CD4-positive, alpha-beta T cell treated with Interleukin-4 for 4 hours (primary cell): ENCODE results near the gene SLAIN2.
"Not testable (repeated sequence)": the region's sequence is repeated elsewhere in the genome, so short reads cannot be mapped to it uniquely, and the experiment has no call there.

ENCODE experiments used
- DNase-seq: peaks from one replicate; pipeline ENCODE4 v3.0.0-alpha.2; 2020

SLAIN2 gene

DNA sequence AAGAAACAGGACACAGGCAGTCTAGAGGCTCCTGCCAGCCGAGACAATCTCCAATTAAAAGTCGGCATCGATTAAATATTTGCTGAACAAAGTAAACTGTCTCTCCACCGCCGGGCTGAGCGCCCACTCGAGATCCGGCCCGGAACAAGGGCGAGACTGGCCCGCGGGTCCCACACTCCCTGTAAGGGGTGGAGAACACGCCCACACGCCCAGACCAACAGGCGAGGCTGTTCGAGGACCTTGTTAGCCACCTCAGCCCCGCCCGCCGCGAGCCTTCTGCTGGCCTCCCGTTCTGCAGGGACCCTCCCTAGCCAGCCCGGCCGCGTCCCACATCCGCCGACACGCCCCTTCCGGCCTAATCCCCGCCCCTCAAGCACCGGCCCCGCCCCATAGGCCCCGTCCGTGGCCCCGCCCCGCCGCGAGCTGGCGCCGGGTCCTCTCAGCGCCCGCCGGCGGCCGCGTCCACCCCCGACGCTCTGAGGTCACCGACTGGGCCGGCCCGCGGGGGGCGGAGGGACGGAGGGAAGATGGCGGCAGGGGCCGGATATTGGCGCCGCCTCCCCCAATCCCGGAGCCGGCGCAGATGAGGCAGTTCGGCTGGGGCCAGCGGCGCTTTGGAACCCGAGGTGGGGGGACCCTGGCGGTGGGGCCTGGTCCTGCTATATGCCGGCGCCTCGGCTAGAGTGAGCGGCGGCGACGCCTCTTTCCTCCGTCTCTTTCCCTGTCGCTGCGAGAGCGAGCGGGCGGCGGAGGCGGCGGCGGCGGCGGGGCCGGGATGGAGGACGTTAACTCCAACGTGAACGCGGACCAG lies at the start of gene SLAIN2:
Gene SLAIN2 (plus strand): TSS at position 565 of the 811 bp plus-strand sequence. CDS start 211 bp downstream, at position 776.
- DNase-seq, result peak; percentile 96

GRCh38 chr4:48292218-48292790 lies 49.0 kb upstream of the SLAIN2 start:
- not testable (repeated sequence) for DNase-seq

DNA sequence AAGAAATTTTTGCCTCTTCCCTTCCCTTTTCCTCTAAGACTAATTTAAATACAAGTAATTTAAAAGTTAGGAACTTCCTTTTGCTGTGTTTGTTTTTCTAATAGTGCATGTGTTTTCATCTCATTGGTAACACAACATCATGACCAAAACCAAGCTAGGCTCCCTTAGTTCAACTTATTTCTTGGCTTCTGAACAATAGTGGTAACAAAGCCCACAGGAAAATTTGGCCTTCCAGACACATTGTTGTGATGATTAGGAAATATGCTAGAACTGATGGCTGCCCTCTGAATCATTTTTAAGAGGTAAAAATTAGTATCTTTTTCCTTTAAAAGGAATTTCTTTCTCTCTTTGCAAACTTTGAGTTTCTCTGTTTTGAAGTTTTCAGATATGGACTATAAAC lies 46.2 kb upstream of the SLAIN2 start:
- DNase-seq, result no peak

- peak; percentile 14 for DNase-seq
These were observed 45.0 kb upstream of the SLAIN2 start for GRCh38 chr4:48296365-48296764.

- no peak for DNase-seq
These were observed 44.0 kb upstream of the SLAIN2 start for GRCh38 chr4:48297256-48297846.

- DNase-seq, result no peak
These were observed 41.8 kb upstream of the SLAIN2 start for GRCh38 chr4:48299560-48299959.

GRCh38 chr4:48300004-48300403 lies 41.3 kb upstream of the SLAIN2 start:
- DNase-seq, result no peak

DNA sequence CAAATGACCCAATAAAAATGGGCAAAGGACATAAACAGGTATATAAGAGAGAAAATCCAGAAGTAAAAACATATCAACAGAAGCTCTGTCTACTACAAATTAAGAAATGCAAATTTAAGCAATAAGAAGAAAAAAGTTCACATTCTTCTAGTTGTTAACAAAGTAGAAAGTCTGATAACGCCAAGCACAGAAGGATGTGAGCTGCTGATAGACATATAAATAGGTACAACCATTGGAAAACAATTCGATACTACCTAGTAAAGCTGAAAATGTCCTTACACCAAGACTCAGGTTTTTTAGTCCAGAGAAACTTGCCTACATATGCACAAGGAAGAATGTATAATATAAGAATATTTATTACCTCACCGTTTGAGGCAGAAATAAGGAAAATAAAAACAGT lies 35.8 kb upstream of the SLAIN2 start:
- no peak for DNase-seq

- DNase-seq, result no peak
These were observed 33.8 kb upstream of the SLAIN2 start for GRCh38 chr4:48307528-48307927.

GRCh38 chr4:48308901-48309300 lies 32.4 kb upstream of the SLAIN2 start:
- DNase-seq, result no peak

GRCh38 chr4:48311896-48312295 lies 29.4 kb upstream of the SLAIN2 start:
- DNase-seq, result no peak

GRCh38 chr4:48314746-48315145 lies 26.6 kb upstream of the SLAIN2 start:
- DNase-seq, result not testable (repeated sequence)

GRCh38 chr4:48315728-48316630 lies 25.4 kb upstream of the SLAIN2 start:
- peak; percentile 45 for DNase-seq

- no peak for DNase-seq
These were observed 20.0 kb upstream of the SLAIN2 start for GRCh38 chr4:48321312-48321711.

GRCh38 chr4:48322063-48322462 lies 19.3 kb upstream of the SLAIN2 start:
- no peak for DNase-seq

DNA sequence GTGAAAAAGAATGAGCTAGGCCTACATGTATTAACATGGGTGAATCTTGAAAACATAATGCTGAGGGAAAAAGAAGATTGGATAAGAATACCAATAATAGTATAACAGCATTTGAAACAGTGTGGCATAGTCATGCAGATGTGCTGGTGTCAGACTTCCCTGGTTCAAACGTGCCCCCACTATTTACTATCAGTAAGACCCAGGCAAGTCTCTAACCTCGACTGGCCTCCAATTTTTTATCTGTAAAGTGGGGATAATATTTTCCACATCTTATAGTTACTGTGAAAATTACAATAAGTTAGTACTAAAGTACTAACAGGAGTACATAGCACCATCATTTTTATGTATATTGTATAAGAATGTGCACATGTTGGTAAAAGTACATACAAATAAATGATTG lies 17.0 kb upstream of the SLAIN2 start:
- no peak for DNase-seq

- DNase-seq, result no peak
These were observed 12.1 kb upstream of the SLAIN2 start for GRCh38 chr4:48329193-48329592.

DNA sequence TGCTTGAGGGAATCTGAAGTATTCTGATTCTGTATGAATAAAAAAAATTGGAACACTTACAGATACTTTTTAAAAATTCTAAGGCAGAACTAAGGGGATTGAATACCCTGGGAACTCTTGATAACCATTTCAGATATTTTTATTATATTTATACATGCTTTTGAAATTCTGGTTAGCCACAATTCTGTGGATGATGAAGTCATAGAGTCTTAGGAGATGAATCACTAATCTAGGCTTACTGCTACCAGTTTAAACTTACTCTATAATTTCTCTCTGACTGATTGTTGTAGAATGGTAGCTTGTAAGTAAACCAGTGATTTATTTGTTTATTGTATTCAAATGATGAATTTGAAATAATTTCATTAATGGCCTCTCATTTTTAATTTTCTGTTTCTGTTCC lies 11.4 kb upstream of the SLAIN2 start:
- no peak for DNase-seq

DNA sequence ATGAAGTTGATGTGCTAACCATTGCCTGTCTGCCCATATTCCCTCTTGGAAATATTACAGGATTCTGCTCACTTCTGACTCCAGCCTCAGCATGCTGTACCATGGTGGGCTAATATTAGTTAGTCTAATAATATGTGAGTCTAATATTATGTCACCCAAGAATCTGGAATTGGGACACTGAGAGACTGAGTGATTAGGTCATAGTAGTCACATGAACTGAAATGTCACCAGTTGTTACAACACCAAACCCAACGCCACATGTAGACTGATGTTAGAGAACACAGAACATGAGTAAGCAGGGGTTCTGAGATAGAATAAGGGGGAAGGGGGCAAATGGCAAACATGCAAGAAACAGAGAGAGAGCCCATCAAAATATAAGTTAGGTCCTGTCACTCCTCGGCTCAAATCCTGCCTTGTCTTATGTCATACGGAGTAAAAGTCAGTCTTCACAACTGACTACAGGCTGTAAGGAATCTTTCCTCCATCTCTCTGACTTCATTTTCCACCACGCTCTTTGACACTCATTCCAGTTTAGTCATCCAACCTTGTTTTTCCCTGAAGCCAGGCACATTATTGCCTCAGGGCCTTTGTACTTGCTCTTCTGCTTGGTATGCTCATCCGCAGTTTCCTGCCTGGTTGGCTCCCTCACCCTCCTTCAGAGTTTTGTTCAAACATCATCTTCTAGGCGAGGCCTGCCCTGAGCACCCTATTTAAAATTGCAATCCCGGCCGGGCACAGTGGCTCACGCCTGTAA lies 9.6 kb upstream of the SLAIN2 start:
- DNase-seq, result no peak

- no peak for DNase-seq
These were observed 8.7 kb upstream of the SLAIN2 start for GRCh38 chr4:48332661-48333060.

DNA sequence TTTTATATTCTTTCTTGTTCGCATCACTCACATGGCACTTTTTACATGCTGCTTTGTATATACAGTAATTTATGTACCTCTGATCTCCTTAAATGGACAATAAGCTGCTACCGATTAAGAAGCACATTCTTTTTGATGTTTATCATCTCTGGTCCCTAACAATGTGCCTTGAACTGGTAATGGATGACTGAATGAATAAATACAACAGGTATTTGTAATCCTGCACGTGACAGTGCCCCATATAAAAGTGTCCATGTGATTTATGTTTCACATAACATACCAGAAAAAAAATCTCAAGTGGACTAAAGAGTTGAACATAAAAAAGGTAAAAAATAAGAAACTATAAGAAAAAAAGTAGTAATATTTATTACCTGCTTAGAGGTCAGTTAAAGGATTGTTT lies 7.7 kb upstream of the SLAIN2 start:
- no peak for DNase-seq

DNA sequence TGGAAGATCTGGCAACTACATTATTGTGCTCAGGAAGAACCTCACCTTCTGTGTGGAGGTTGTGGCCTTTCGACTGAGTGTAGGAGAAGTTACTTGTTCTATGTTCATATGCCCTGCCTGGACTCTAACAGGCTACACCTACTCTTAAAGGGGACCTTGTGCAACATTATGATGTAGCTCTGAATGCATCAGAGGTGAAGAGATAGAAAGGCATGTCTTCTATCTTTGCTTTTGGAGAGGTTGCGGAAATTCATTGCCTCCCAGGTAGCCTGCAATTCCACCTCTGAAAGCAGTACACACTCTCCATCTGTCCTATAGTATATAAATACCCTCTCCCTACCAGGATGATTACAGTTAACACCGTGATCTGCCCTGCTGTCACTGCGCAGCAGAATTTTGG lies 7.1 kb upstream of the SLAIN2 start:
- DNase-seq, result no peak
